ENCODE measurements around the gene CYTH2.

CYTH2 gene

DNA sequence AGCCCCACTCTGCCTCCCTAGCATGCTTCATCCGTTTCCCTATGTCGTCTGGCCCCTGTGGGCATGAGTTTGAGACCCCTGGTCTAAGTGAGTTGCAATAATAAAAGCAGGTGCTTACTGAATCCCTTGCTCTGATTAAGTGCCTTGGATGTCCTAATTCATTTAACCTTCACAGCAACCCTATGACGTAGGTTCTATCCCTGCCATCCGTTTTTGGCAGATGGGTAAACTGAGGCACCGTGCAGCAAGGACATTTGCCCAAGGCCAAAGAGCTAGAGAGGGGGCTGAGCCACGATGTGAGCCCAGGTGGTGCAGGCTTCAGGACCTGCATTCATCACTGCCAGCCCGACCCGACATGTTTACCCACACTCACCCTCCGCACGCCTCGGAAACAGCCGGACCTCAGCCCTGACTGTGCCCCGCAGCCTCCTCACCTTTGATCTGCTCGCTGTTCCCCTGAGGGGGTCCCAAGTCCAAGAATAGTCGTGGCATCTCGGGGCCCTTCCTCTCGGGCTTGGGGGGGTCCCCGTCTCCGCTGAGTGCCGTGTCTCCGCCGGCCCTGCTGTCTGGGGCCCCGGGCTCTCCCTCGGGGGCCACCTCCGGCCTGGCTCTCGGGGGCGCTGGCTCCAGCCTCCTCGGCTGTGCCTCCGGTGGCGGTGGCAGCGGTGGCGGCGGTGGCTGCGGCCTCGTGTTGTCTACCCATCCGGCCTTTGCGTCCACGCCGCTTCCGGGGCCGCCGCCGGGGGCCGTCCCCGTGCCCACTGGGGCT is 28.0 kb downstream of the CYTH2 start:
- DNase-seq = no peak

DNA sequence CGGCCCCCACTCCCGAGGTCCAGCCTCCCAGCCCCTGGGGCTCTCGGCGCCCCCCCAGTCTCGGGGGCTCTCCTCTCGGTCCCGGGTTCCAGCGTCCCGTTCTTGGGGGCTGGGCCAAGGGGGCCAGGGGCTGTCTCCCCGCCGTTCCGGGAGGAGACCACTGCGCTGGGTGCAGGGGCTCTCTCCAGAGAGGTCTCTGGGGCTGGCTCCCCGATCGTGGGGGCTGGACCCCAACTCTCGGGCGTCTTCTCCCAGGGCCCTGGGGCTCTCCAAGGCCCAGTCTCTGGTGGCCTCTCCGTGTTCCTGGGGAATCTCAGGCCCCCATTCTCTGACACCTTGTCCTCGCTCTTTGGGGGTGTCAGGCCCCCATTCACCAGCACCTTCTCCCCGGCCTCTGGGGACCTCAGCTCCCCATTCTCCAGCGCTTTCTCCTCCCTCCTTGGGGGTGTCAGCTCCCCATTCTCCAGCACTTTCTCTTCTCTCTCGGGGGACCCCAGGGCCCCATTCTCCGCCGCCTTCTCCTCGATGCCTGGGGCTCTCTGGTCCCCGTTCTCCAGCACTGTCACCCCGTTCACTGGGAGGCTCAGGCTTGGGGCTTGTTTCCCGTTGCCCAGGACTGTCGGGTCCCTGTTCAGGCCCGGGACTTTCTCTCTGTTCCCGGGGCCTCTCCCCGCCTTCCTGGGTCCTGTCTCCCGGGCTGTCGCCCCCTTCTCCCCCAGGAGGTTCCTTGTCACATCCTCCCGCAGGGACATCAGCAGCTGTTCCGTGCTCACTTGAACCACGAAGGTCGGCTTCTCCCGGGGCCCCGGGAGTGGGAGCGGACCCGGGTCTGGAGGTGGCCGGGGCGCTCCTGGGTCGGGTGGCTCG is 28.8 kb downstream of the CYTH2 start:
- no peak for DNase-seq

DNA sequence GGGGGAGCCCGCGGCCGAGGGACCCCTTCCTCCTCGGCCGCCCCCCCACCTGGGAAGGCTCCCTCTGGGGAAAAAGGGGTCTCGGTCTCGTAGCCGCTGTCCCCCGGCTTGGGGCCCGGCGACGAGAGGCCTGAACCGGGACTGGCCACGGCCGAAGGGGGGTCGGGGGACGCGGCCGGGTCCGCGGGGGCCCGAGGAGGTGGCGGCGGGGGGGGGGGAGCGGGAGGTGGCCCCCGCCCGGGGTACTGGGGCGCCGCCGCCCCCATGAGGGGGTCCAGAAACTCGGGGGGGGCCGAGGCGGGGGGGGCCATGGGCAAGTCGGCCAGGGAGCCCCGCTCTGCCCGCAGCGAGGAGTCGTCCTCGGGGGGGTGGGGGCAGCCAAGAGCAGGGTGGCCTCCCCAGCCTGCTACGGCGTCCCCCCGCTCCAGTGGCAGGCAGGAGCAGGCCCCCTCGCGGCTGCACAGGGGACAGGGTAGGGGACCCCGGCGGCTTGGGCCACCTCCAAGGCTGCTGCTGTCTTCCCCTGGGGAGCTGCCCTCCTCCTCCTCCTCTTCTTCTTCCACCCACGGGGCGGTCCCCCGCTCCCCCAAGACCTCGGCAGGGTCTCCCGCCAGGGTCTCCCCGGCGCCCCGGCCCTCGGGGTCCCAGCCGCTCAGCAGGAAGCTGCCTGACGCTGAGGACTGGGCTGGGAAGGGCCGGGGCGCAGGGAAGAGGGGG is 29.6 kb downstream of the CYTH2 start:
- DNase-seq = no peak

DNA sequence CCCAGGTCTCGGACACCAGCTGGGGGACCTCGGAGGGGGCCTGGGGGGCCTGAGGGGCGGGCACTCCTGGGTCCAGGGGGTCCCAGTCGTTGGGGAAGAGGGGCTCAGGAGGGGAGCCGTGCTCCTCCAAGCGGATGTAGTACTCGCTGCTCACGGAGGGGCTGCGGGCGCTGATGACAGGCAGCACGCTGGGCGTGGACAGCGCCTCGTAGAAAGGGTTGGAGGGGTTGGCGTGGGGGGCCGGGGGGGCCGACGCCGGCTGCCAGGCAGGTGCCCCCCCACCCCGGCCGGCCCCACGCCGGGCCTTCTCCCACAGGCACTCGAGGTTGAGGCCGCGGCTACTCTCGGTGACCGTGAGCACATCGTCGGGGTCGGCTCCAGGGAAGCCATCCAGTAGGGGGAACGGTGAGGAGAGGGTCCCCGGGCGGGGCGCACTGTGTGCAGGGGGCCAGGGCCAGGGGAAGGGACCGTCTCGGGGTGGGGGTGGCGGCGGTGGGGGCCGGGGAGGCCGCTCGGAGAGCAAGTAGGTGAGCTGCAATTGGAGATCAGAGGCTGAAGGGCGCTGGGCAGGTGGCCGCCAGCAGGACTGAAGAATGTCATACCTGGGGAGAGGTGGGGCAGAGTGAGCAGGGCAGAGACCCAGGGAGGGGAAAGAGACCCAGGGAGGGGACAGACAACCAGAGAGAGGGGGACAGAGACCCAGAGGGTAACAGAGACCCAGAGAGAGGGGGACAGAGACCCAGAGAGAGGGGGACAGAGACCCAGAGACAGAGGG is 30.3 kb downstream of the CYTH2 start:
- DNase-seq = no peak

DNA sequence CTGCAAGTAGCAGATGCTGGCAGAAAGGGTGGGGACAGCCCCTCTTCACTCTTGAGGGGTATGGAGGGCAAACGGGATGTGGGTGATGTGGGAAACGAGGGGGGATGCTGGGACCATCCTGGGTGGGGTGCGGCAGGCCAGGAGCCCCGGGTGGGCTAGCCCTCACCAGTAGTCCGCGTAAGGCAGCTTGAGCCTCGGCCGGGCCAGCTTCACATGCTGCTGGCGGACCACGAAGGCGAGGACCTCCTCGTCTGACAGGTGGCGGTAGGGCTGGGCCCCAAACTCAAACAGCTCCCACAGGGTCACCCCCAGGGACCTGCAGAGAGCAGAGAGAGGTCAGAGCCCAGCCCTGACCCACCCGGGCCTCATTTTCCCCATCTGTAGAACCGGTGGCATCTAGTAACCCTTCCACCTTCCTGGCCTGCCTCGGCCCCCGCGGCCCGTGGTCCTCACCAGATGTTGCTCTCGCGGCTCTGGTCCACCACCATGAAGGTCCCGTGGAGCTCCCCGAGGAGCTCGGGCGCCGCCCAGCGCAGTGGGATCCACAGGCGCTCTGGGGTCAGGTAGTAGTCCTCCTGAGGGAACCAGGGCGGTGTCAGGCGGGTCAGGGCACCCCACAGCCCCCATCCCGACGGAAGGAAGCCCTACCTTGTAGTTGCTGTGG is 31.8 kb downstream of the CYTH2 start:
- no peak for DNase-seq

DNA sequence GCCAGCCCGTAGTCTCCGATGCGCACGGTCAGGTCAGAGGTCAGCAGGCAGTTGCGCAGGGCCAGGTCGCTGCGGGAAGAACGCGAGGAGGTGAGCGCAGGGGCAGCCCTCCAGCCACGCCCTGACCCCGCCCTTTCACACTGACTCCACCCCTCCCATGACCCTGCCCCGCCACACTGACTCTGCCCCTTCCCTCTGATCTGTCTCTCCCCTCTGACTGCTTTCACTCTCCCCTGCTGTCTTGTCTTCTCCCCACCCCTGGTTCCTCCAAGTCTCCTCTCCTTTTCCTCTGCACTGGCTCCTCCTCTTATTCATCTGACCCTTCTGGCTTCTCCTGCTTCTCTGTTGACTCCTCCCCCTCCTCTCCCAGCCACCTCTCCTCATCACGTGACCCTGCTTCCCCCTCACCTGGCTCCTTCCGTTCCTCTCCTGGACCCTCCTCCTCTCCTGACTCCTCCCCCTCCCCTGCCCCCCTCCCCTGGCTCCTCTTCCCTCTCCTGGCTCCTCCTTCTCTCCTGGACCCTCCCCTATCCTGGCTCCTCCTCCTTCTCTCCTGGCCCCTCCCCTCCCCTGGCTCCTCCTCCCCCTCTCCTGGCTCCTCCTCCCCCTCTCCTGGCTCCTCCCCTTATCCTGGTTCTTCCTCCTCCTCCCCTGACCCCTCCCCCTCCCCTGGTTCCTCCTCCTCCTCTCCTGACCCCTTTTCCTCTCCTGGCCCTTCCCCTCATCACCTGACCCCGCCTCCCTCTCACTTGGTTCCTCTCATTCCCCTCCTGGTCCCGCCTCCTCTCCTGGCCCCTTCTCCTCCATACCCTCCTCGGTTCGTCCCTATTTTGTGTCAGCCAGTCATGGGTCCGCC is 32.6 kb downstream of the CYTH2 start:
- DNase-seq = peak; percentile 71

DNA sequence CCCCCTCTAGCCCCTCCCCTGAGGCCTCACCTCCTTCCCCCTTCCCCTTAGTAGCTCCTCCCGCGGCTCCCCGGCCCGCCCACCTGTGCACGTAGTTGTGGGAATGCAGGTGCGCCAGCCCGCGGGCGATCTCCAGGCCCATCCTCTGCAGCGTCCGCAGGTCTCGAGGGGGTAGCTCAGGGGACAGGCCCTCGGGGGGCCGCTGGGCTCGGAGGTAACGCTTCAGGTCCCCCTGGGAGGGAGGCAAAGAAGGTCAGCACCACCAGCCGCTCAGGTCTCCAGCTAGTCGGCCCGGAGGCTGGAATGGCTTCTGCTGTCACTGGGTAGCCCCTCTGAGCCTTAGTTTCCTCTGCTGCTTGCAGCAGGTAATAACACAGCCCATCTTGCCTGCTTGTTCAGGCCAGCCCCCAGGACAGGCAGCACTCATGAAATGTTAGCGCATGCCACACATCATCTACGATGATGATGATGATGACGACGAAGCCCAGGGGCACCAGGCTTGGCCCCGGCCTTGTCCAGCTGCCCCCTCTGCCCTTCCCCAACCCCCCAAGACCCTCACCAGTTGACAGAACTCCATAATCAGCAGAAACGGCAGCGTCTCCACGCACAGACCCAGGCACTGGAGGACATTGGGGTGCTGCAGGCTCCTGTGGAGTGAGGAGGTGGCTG is 33.3 kb downstream of the CYTH2 start:
- DNase-seq = peak; percentile 93

DNA sequence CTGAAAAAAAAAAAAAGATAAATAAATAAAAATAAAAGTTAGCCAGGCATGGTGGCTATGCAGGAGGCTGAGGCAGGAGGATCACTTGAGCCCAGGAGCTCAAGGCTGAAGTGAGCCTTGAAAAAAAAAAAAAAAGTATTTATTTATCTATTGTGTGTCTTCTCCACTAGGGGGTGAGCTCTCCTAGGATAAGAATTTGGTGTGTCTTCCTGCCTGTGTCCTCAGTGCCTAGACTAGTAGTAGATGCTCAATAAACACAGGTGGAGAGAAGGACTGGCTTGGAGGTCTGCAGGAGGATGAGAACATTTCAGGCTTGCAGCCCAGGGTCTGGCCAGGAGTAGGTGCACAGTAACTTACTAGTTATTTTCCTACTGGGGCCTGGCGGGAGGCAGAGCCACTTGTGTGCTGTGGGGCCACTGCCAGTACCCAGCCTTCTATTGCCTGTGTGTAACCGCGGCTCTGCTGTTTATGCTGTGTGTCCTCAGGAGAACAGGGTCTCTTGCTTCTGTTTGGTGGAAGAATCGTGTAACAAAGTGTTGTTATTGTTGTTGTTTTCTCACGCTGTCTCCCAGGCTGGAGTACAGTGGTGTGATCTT is 37.1 kb downstream of the CYTH2 start:
- DNase-seq = peak; percentile 25

DNA sequence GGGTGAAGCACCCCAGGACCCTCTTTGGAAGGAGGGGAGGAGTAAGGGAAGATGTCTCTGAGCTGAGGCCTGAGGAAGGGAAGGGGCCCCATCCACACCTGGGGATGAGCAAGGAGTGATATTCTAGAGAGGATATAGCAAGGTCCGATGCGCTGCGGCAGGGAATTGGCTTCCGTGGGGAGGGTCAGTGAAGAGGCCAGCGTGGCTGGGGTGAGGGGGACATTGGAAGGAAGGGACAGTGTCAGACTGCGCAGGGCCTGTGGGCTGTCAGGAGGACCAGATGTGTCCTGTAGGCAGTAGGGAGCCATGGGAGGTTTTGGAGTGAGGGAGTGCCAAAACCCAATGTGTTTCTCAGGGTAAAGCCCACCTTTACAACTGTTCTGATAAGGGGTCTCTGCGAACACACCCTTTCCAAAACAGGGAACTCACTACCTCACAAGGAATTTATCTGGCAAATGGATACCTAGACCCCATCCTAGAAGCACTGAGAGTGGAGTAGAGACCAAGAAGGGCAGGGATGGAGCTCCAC is 38.8 kb downstream of the CYTH2 start:
- no peak for DNase-seq

DNA sequence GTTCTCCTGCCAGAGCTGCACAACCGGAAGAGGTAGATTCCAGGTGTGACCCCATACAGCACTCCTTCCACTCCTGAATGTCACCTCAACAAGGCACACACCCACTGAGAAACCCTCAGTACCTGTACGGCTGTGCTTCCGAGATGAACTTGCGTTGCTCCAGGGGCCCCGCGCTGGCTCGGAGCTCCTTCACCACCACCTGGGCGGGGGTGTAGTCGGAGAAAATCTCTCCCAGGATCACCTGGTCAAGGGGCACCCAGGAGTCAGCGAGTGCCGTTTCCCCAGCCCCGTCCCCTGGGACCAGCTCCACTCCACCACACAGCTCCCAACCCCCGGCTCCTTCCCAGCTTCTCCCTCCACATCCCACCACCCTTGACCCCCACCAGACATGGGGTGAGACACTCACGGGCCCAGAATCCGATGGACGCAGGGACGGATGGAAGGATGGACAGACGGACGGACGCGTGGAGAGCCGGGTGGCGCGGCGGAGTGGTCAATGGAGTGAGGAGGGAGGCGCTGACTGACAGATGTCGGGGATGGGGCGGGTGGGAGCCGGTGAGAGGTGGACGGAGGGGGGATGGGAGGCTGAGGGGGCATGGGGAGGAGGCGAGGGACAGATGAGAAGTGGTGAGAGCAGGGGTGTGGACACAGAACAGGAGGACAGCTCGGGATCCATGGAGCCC is 39.7 kb downstream of the CYTH2 start:
- no peak for DNase-seq

DNA sequence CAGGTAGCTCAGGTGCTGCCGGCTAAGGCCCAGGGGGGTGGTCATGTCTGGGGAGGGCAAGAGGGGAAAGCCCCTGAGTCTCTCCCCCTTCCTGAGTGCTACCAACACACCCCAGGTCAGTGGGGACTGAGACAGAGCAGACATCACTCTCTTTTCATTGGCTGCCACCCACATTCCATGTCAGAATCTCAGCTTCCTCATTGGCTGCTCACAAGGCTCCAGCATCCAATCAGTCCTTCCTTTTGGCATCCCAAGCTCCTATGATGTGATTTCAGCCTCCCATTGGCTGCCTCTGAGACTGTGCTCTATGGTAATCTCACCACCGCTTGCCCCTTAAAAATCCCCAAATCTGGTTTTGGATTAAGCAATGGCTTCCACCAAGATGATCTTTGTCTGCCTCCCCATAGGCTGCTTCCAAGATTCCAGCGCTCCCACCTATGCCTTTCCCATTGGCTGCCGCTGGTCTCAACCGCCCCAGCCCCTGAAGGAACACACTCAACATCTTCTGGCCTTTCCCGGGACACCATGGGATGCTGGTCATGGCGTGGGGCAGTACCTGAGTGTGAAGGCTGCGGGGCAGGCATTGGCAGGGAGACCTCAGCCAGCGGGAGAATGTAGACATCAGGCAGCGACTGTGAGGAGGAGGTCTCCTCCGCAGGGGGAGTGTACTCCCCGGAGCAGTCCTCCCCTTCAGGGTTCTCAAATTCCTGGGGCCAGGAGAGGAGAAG is 40.5 kb downstream of the CYTH2 start:
- DNase-seq = no peak

DNA sequence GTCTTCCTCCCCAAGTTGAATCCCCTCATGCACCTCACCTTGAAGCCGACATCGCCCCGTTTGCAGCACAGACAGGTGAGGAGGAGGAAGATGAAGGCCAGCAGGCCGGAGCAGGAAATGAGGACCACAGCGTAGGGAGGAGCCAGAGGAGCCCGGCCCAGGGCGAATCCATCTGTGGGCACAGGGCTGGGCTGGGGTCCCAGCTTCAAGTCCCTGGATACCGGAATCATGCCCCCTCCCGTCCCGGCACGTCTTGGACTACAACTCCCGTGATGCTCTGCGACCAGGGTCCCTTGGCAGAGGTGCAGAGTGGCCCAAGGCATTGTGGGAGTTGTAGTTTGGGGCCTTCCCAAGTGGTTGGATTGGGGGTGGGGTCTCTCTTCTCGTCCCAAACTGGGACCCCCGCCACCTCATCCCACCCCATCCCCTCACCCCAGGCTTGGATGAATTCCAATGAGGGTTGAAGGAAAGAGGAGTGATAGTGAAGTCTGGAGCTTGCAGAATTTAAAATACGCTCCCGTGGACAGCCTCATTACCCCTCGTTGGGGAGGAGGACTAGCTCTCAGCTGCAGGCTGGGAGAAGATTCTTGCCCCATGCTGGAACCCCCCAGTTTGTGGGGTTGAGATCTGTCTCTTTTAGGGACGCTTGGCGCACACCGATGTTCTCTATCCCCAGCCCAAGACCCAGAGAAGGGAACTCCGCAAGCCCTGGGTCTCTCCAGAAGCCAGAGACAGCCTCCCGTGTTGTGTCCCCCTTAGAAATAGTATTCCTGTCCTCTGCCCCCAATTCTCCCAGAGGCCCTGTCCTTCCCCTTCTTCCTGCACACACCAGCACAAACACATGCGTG is 41.5 kb downstream of the CYTH2 start:
- DNase-seq = peak; percentile 82

DNA sequence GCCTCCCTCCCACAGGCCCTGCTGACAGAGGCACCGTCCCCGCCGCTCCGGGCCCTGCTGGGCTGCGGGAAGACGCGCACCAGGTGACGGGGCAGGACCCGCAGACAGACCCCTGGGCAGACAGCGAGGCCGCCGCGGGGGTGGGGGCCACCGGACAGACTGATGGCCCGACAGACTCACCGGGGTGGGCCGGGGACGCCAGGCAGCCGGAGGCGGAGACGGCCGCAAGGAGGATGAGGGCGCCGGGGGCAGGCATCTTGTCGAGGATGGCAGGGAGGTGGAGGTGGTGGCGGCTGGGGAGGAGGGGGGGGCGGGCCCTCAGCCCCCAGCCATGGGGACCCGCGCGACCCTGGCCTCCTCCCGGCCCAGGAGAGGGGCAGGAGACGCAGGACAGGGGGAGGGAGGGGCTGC is 42.2 kb downstream of the CYTH2 start:
- DNase-seq = peak; percentile 42

DNA sequence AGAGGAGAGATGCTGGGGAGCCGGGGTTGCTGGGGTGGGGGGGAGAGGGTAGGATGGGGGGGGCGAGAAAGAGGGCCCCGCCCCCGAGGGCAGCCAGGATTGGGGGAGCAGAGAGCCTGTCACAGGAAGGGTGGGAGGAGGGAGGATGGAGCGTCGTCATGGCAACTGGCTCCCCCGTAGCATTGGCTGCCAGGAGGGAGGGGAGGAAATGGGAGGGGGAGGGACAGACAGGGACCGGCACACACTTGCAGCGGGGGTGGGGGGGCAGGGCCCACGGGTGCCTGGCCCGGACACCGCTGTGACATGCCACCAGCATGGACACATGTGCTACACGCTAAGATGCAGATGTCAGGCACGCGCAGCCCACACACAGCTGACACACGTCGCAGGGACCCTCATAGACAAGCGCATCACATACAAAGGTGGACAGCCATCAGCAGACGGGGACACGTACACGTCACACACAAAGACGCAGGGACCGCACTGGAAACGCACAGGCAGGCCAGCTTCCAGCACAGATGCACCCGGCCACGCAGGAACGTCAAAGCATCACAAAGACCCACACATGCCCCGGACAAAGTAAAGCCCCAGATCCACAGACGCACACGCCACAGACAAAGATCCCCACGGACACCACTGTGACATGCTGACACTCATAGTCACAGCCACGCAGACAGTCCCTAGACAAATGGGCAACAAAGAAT is 42.8 kb downstream of the CYTH2 start, which contains the start of gene LMTK3:
TSS of gene LMTK3 (minus strand) at position 36 of the 704 bp plus-strand sequence. CDS start 259 bp downstream, outside the sequence.
- peak; percentile 93 for DNase-seq

DNA sequence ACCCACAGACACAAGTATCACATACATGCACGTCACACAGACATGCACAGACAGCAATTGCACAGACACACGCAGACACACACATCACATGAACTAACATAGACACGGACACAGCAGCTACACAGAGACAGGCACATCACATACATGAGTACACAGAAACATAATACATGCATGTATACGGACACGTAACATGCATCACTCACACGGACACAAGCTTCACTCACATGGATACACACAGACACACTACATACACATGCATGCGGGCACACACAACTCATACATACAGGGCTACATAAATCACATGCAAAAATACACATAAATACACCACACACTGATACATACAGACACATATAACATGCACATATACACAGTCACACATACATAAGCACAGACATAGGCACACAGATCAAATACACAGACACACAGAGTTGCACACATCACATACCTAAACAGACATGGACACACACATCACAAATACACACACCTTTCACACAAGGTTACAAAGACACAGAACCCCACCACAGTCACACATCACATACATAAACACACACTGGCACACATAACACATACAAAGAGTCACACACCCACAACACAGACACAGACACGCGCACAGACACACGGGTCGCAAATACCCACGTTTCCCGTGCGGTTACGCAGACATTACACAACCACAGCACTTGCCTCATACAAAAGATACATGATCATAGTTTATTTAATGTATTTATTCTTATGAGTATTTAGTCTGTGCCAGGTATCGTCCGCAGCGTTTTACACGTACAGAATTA is 43.5 kb downstream of the CYTH2 start:
- peak; percentile 32 for DNase-seq

Measured in CD4-positive, alpha-beta T cell treated with Interleukin-17A for 4 hours (primary cell).